Stimulated activated naive CD4-positive, alpha-beta T cell (primary cell): ENCODE data around the gene IRF1.
A peak's percentile ranks its signal among the peaks of the same experiment; 100 is the strongest.

ENCODE experiments used
- DNase-seq, 6 experiments: peaks; one replicate each; lab custom pipeline; 2025; lab: John Stamatoyannopoulos, UW

The IRF1 gene

DNA sequence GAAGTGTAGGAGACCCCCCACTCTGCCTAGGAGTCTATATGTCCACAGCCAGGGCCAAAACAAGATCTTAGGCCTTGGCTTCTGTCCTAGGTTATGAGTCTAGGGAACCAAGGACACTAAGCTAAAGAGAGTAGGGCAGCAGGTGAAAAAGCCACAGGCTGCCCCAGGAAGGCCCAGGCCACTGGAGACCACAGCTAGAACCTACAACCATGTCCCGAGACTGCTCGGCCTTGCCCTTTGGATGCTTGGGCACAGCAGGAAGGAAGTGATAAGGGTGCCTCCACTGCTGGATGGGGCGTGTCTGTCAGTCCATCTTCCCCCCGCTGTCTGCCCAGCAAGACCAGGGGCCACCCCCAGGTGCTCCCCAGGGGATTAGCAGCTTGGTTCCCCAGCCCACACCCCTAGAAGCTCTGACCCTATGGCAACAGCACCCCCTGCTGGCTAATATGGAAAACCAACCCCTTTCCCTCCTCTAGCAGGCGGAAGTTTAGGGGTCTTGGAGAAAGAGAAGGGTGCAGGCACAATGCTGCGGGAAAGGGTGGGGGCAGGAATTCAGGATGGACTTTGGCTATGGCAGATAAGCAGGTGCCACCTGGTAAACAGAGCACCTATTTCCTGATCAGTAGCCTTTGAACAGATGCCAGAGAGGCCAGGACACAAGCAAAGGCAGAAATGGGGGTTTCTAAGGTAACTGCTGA is 10.5 kb upstream of the IRF1 start:
- peak; percentile 45 to 86 (median 70) for DNase-seq

DNA sequence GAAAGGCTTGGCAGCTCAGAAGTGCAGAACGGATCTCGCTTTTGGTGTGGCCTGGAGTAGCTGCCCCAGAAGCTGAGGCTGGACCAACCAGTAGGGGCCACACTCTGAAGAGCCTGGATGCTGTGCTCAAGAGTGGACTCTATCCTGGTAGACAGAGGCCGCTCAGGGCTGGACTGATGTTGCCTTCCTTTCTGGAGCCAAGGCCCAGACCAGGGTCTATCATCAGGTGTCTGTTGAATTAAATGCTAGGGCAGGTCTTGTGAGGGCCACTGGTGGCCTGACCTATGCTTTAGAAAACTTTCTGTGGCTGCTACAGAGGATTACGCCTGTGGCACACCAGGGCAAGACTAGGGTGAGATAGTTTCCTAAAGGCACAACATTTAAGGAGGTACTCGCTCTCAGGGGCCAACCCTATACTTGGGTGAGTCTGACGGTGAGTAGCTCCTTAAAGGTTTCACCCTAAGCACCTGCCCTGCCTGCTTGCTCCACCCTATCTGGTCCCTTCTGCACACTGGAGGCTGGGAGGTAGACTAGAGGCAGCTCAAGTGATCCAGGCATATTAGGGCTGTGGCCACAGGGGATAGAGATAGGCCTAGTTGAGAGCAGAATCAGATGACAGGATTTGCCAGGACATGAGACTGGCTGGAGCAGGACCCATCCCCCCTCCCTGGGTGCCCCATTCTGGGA is 9.8 kb upstream of the IRF1 start:
- DNase-seq: no peak

DNA sequence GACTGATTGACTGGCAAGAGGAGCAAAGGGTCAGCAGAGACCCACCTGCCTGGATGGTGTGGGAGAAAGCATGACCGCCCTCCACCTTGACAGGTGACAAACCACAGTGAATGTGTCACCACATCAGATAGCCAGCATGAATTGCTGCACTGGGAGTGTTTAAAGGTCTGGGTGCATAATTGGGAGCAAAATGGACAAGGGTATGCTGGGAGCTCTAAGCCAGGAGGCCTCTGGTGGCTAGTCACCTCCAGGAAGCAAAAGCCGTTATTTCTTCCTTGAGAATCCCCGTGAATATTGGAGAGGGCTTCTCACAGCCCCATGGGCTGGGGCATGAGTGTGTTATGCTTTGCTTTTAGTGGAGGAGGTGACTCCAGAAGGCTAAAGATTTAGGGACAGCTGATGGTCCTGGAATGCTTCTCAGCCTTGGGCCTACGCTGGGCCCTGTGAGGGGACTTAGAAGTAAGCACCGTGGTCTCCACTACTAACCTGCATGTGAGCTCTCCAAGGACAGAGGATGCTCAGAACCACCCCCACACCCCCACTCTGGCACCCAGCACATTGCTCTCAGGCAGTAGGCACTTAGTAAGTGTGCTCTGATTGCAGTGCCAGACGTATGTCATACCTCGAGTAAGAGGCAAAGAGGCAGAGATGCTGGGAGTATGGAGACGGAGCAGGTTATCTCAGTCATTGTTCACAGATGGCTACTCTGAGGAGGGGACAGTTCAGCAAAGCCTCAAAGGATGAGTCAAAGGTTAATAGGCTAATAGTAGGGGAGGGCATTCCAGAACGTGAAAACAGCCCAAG is 9.1 kb upstream of the IRF1 start:
- DNase-seq: no peak

DNA sequence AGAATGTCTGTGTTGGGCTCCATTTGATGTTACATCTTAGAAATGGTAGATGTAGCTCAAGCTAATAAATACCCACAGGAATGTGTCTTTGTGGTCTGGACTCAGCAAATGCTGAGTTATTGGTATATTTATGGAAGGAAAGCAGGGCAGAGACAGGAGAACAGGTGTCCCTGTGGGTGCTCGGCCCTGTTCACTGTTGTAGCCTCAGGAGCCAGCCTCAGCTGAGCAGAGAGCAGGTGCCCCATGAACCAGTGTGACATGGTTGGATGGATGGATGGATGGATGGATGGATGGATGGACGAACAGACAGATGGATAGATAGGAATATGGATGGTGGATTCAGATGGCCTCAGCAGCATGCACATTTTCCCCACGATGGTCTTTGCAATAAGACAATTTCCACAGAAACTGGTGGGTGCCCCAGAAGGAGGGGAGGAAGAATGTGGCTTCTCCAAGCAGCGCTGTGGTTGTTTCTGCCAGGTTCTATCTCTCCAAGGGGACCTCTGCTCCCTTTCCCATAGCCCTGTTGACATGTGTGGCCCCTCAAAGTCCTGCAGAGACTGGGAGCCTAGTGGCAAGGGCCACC is 8.2 kb upstream of the IRF1 start:
- DNase-seq: no peak

GRCh38 chr5:132498152-132498551 is 7.6 kb upstream of the IRF1 start:
- DNase-seq: no peak

GRCh38 chr5:132497488-132497997 is 7.0 kb upstream of the IRF1 start:
- no peak for DNase-seq

DNA sequence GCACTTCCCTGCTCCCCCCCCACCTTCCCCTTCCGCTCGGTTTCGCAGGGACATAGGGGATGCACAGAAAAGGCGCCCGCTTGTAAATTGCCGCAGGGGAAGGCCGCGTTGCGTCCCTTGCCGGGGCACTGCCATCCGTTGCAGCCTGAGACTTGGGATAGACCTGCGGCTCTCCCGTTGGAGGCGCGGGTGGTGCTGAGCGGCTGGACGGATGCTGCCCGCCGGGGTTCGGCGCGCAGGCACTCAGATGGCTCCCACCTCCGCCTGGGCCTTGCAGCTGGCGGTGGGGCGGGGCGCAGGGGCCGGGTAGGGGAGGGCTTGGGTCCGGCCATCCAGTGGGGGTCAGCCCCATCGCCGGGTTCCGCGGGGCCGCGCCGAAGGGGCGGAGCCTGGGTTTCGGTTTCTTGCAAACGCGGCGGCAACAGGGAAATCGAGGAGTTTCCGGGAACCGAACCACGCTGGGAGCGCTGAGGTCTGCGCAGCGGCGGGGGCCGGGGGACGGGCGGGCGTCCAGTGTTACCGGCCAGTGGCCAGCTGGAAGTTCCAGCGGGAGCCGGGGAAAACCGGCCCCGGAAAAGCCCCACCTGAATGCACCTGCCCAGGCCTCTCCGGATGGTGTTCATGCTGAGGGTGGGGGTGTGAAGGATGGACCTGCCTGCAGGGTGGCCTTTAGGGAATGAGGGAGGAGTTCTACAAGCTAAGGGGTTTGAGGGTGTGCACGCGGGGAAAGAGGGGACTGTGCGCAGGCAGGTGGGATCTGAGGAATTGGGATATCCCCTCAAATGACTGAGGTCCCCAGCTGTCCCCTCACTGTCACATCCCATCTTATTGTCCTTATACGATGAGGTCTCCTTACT is 6.3 kb upstream of the IRF1 start:
- DNase-seq: peak in 3 of 6 experiments; percentile 41 to 68 (median 47)

GRCh38 chr5:132496191-132496630 is 5.6 kb upstream of the IRF1 start:
- peak; percentile 75 to 86 (median 80) for DNase-seq

DNA sequence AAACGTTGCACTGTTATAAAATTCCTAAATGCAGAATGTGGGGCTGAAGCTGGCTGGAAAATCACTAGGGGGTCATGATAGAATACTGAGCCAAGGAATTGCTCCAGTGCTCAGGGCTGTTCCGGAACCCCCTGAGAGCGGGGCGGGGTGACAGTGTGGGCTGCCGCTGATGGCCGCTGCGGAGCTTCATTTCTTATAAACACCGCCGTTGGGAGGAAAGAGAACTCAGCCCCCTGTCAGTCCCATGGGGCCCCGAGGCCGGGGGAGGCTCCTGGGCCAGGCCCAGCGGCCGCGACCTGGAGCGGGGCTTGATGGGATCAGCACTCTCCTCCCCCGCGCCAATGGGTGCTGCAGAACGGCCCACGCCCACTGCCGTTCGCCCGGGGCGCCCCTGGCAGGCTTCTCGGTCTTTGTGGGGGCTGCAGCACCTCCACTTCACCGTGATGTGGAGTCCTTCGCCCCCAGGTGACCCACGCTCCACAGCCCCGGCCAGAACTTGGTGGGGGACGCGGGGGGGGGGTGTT is 5.2 kb upstream of the IRF1 start:
- DNase-seq: peak; percentile 43 to 70 (median 58)

DNA sequence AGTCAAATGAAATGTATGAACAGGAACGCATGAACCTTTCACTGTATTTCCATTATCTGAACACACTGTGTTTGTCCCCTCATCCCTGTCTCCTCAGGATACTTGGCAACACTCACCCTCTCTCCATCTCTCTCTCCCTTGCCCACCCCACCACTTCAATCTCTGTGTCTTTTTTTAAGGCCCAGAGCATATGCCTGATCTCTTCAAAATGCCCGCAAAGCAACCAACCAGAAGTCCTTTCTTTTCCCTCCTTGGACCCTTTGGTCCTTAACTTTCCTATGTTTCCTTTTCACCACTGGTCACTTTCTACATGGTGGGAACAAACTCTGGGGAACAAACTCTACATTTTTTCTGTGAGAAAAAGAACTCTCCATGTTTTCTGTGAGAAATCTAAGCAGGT is 3.2 kb upstream of the IRF1 start:
- DNase-seq: no peak

- DNase-seq: no peak
These were observed 2.7 kb upstream of the IRF1 start for GRCh38 chr5:132493241-132493640.

- DNase-seq: no peak
These were observed 2.0 kb upstream of the IRF1 start for GRCh38 chr5:132492386-132493125.

DNA sequence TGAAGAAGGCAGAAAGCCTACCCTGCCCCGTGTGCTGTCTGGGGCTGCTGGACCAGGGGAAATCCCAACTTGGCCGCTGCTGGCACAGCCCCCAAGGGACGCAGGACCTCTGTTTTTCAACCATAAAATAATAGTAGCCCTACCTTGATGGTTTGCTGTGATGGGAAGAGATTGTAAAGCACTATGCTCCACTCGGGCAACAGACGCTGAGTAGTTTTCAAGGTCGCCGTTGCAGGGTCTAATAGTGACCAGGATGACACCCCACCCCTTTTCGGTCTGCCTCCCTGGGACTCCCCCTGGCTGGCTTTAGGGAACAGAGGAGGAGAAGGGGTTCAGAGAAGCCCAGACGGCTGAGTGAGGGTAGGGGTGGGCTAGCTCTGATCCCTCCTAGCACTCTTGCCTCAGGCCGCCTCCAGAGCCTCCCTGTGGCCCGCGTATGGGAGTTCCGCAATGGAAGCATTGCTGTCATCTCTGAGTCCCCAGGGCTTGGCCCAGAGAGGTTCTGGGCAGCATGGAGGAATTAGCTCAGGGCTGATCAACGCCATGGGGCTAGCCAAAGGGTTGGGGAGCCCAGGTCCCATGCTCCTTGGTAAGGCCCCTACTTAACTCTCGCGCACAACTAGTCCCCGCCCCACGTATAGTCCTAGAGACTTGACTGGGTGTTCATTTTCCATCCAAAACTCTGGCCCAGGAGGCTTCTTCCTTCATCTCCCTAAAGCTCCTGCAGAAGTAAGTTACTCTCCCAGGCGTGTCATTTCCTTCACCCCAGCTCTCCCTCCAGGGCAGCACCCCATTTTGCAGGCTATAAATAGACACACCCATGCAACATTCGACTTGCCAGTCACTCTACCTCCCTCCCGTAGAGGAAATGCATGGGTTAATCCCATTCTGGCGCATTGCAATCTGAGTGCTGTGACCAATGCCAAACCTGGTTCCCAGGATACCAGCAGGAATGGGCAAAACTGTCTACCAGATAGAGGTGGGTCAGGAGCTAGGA is 1.1 kb upstream of the IRF1 start:
- DNase-seq: peak in 3 of 6 experiments; percentile 46 to 66 (median 49)

- peak in 3 of 6 experiments; percentile 57 to 63 (median 57) for DNase-seq
These were observed 596 bp downstream of the IRF1 start for GRCh38 chr5:132489871-132490483.

GRCh38 chr5:132489051-132489770 is 1.4 kb downstream of the IRF1 start:
- peak in 2 of 6 experiments; percentile 15 to 28 for DNase-seq

DNA sequence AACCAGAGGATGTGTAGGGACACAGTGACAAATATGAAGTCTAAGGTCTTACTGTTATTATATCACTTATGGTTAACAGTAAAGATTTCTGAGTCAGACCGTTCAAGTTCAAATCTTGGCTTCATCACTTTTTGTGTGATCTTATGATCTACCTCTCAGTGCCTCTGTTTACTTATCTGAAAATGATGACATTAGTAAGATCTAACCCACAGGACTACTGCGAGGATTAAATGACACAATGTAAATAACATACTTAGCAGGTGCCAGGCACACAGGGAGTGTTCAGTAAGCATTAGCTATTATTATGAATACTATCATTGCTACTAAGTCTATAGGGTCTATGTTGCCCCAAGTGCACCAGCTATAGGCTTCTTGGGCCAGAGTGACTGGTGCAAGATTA is 2.0 kb downstream of the IRF1 start:
- no peak for DNase-seq

DNA sequence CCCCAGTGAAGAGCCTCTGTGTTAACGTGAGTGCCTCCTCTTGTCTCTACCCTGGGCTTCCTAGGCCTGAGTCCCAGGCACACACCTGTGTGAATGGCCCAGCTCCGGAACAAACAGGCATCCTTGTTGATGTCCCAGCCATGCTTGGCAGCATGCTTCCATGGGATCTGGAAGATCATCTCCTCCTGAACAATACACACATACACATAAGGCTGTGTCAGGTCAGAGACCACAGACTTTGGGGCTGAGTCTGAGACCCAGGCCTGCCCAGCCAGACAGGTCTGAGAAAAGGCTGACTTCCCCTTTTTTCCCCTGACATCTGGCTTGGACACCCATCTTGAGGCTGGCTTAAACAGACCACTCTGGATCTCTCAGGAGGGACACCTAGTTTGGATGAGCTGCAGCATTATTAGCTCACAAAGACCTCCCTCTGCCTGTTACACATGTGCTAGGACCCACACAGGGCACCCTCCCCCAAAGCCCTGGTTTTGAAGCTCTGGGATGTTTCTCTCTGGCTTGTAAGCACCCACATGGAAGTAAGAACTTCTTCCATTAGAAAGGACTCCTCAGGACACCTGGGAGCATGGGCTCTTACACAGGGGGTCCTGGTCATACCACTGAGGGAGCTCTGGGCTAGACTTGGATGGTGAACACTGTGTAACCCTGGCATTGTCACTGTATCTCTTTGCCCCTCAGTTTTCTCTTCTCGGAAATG is 2.6 kb downstream of the IRF1 start:
- DNase-seq: peak in 1 of 6 experiments; percentile 30
